H9 (cell line): ENCODE measurements around the gene RPL27. TPM values are rescaled to one million over a fixed set of nuclear protein-coding genes. Genes with fewer than 3 reads are reported as not detected.

Source experiments
- DNase-seq: peaks from one replicate; pipeline ENCODE4 v3.0.0-alpha.2; 2017
- H2AFZ ChIP-seq: one replicate; pipeline ENCODE4 v1.6.1; 2013; ENCODE audit warnings: mild to moderate bottlenecking, low read length, control low read depth, moderate library complexity
- H2AK5ac ChIP-seq: 2 replicates; pipeline ENCODE4 v1.6.1; 2013; ENCODE audit warnings: low read length, control low read depth, mixed read lengths; ENCODE audit not compliant: insufficient read length
- H2BK120ac ChIP-seq: one replicate; pipeline ENCODE4 v1.6.1; 2013; ENCODE audit warnings: low read depth, mild to moderate bottlenecking, low read length, control low read depth, inconsistent platforms; ENCODE audit not compliant: poor library complexity, severe bottlenecking
- H2BK12ac ChIP-seq: 2 replicates; pipeline ENCODE4 v1.6.1; 2013; ENCODE audit warnings: low read length, control low read depth, mixed read lengths, low read depth; ENCODE audit not compliant: insufficient read length
- H2BK15ac ChIP-seq: 2 replicates; pipeline ENCODE4 v1.6.1; 2013; ENCODE audit warnings: low read depth, low read length, control low read depth
- H2BK20ac ChIP-seq: one replicate; pipeline ENCODE4 v1.6.1; 2013; ENCODE audit warnings: low read depth, mild to moderate bottlenecking, low read length, control low read depth, inconsistent platforms; ENCODE audit not compliant: poor library complexity, severe bottlenecking
- H2BK5ac ChIP-seq: 2 replicates; pipeline ENCODE4 v1.6.1; 2013; ENCODE audit warnings: low read length, control low read depth, mixed read lengths; ENCODE audit not compliant: insufficient read length
- H3K14ac ChIP-seq: 2 replicates; pipeline ENCODE4 v1.6.1; 2013; ENCODE audit warnings: low read length, control low read depth; ENCODE audit not compliant: insufficient read depth
- H3K18ac ChIP-seq: 2 replicates; pipeline ENCODE4 v1.6.1; 2013; ENCODE audit warnings: low read depth, mild to moderate bottlenecking, mixed read lengths, low read length, control low read depth; ENCODE audit not compliant: insufficient read length
- H3K23ac ChIP-seq: 2 replicates; pipeline ENCODE4 v1.6.1; 2013; ENCODE audit warnings: low read length, control low read depth, mixed read lengths, low read depth; ENCODE audit not compliant: insufficient read length
- H3K23me2 ChIP-seq: 2 replicates; pipeline ENCODE4 v1.6.1; 2013; ENCODE audit warnings: low read depth, mild to moderate bottlenecking, mixed read lengths, low read length, control low read depth; ENCODE audit not compliant: insufficient read length, poor library complexity, severe bottlenecking
- H3K27ac ChIP-seq: 2 replicates; pipeline ENCODE4 v1.5.1; 2013; ENCODE audit warnings: low read length, control low read depth, mixed read lengths, low read depth; ENCODE audit not compliant: insufficient read length
- H3K27me3 ChIP-seq: 2 replicates; pipeline ENCODE4 v1.6.1; 2013; ENCODE audit warnings: low read length, control low read depth, inconsistent platforms; ENCODE audit not compliant: insufficient read depth
- H3K4ac ChIP-seq: 2 replicates; pipeline ENCODE4 v1.6.1; 2013; ENCODE audit warnings: low read depth, mild to moderate bottlenecking, control low read depth, inconsistent platforms, low read length, moderate library complexity
- H3K4me1 ChIP-seq: 2 replicates; pipeline ENCODE4 v1.6.1; 2013; ENCODE audit warnings: low read length, control low read depth, inconsistent platforms; ENCODE audit not compliant: insufficient read depth
- H3K4me2 ChIP-seq: 2 replicates; pipeline ENCODE4 v1.6.1; 2013; ENCODE audit warnings: low read length, control low read depth, mixed read lengths; ENCODE audit not compliant: insufficient read length, insufficient read depth
- H3K56ac ChIP-seq: 2 replicates; pipeline ENCODE4 v1.6.1; 2013; ENCODE audit warnings: low read depth, mild to moderate bottlenecking, mixed read lengths, low read length, control low read depth; ENCODE audit not compliant: insufficient read length
- H3K79me1 ChIP-seq: 2 replicates; pipeline ENCODE4 v1.6.1; 2013; ENCODE audit warnings: low read depth, mild to moderate bottlenecking, moderate library complexity, low read length, control low read depth, inconsistent platforms; ENCODE audit not compliant: insufficient read depth, poor library complexity, severe bottlenecking
- H3K79me2 ChIP-seq: 2 replicates; pipeline ENCODE4 v1.6.1; 2013; ENCODE audit warnings: low read length, control low read depth, inconsistent platforms; ENCODE audit not compliant: insufficient read depth
- H3K9ac ChIP-seq: 2 replicates; pipeline ENCODE4 v1.6.1; 2013; ENCODE audit warnings: low read length, control low read depth, mixed read lengths; ENCODE audit not compliant: insufficient read length; ENCODE audit errors: extremely low read depth
- H3K9me3 ChIP-seq: one replicate; pipeline ENCODE4 v1.6.1; 2013; ENCODE audit warnings: low read depth, low read length, inconsistent platforms; ENCODE audit not compliant: control insufficient read depth
- H3T11ph ChIP-seq: one replicate; pipeline ENCODE4 v1.6.1; 2013; ENCODE audit warnings: mild to moderate bottlenecking, low read length, control low read depth, inconsistent platforms
- H4K20me1 ChIP-seq: one replicate; pipeline ENCODE4 v1.6.1; 2013; ENCODE audit not compliant: control insufficient read depth, insufficient read length, insufficient read depth
- H4K5ac ChIP-seq: 2 replicates; pipeline ENCODE4 v1.6.1; 2013; ENCODE audit warnings: low read depth, mild to moderate bottlenecking, mixed read lengths, low read length, control low read depth; ENCODE audit not compliant: insufficient read length
- H4K8ac ChIP-seq: replicated peaks from 2 replicates; pipeline ENCODE4 v1.6.1; 2013; ENCODE audit warnings: low read length, control low read depth, mixed read lengths, low read depth; ENCODE audit not compliant: insufficient read length
- H4K91ac ChIP-seq: 2 replicates; pipeline ENCODE4 v1.6.1; 2013; ENCODE audit warnings: low read depth, mild to moderate bottlenecking, moderate library complexity, mixed read lengths, low read length, control low read depth; ENCODE audit not compliant: insufficient read length
- H3K27ac Mint-ChIP-seq, 3 experiments: 2 replicates in 2 of 3; 3 replicates in 1 of 3; pipeline ENCODE4 v1.8.0; 2020 to 2021; ENCODE audit warnings: mixed read lengths in 3 of 3, mild to moderate bottlenecking in 1 of 3, moderate library complexity in 1 of 3
- H3K27me3 Mint-ChIP-seq: 2 replicates; pipeline ENCODE4 v1.8.0; 2021; ENCODE audit warnings: low read depth, mild to moderate bottlenecking, moderate library complexity, mixed read lengths
- H3K36me3 Mint-ChIP-seq, 3 experiments: 2 replicates in 2 of 3; 3 replicates in 1 of 3; pipeline ENCODE4 v1.8.0; 2020 to 2021; ENCODE audit warnings: low read depth in 3 of 3, mixed read lengths in 3 of 3; ENCODE audit not compliant: insufficient read depth in 1 of 3
- H3K4me1 Mint-ChIP-seq, 2 experiments: 2 replicates each; pipeline ENCODE4 v1.8.0; 2020; ENCODE audit warnings: mixed read lengths in 2 of 2
- H3K4me3 Mint-ChIP-seq, 2 experiments: 2 replicates in 1 of 2; 3 replicates in 1 of 2; pipeline ENCODE4 v1.8.0; 2020 to 2021; ENCODE audit warnings: mild to moderate bottlenecking in 2 of 2, mixed read lengths in 2 of 2, moderate library complexity in 1 of 2
- H3K9me3 Mint-ChIP-seq, 2 experiments: 2 replicates in 1 of 2; 3 replicates in 1 of 2; pipeline ENCODE4 v1.8.0; 2020; ENCODE audit warnings: mild to moderate bottlenecking in 2 of 2, mixed read lengths in 2 of 2, moderate library complexity in 1 of 2
- WGBS: extraction: QIAGEN DNeasy Blood & Tissue Kit; methylation state at CpG from one replicate; pipeline ENCODE4 v1.1.7; 2013; ENCODE audit warnings: missing lambda C conversion rate, low lambda C conversion rate, mixed read lengths; ENCODE audit not compliant: insufficient read length; ENCODE audit errors: extremely low coverage; 5-methylcytosine and 5-hydroxymethylcytosine counted together
- total RNA-seq: library from RNA; stranded (reverse); gene quantifications from 2 replicates; pipeline ENCODE4 v1.2.1, GENCODE V29; 2021
- TF ChIP-seq, protein P1 (sequence below): fragments of 200-600 bp; sonication (generic); conservative IDR thresholded peaks from 3 replicates; pipeline ENCODE4 v1.8.0; 2021; ENCODE audit warnings: antibody characterized with exemption, mild to moderate bottlenecking

RPL27 gene
- total RNA-seq, 1 experiment from 2014 or later, result 1,514 TPM

DNA sequence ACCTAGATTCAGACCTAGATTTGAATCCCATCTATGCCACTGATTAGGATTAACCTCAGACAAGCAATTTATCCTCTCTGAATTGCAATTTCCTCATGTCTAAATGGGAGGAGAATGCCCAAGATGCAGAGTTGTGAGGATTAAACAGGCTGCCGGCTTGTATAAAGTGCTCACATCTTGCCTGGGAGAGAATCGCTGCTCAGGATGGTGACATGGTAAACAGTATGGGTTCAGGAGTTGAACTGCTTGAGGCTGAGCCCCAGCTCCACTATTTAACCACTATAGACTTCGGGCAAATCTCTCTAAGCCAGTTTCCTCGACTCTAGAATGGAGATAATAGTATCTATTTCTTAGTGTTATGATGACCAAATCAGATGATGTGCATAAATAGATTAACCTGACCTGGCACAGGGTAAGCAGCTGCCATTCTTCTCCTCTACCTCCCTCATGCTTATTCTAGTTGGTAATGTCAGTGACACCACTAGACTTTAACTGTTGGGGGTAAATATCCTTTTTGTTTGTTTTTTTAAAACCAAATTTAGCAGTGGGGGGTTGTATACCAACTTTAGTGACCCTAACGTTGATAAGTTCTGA is 732 bp upstream of the RPL27 start:
- Histone ChIP-seq H4K20me1 (no peaks in the 10 kb centered on the region), H4K5ac (no peak overlapping the region), H2BK5ac (no peak overlapping the region), H3K4ac (no peak overlapping the region), H2BK120ac (no peak overlapping the region), H3K9ac (peak overlapping the region; percentile 18), H2AFZ (no peak overlapping the region), H3K18ac (no peak overlapping the region), H2BK20ac (no peak overlapping the region), H3K4me2 (peak overlapping the region; percentile 53), H3T11ph (no peak overlapping the region), H3K14ac (no peak overlapping the region), H3K4me1 (no peaks in the 10 kb centered on the region), H4K8ac (no peak overlapping the region), H3K79me1 (peaks cover 6% of the 10 kb centered on the region), H3K23me2 (peaks cover 10% of the 10 kb centered on the region), H4K91ac (no peak overlapping the region), H3K56ac (no peak overlapping the region), H3K27me3 (no peaks in the 10 kb centered on the region), H3K9me3 (no peaks in the 10 kb centered on the region), H3K27ac (no peak overlapping the region), H2BK15ac (no peak overlapping the region), H3K79me2 (peaks cover 15% of the 10 kb centered on the region; the same call in 1 of the 2 replicates), H3K23ac (no peak overlapping the region), H2AK5ac (no peak overlapping the region), H2BK12ac (no peak overlapping the region)
- no CpG with 5 or more reads among the region's 5 CpGs for WGBS
- DNase-seq, result no peak
- TF ChIP-seq, protein P1, sequence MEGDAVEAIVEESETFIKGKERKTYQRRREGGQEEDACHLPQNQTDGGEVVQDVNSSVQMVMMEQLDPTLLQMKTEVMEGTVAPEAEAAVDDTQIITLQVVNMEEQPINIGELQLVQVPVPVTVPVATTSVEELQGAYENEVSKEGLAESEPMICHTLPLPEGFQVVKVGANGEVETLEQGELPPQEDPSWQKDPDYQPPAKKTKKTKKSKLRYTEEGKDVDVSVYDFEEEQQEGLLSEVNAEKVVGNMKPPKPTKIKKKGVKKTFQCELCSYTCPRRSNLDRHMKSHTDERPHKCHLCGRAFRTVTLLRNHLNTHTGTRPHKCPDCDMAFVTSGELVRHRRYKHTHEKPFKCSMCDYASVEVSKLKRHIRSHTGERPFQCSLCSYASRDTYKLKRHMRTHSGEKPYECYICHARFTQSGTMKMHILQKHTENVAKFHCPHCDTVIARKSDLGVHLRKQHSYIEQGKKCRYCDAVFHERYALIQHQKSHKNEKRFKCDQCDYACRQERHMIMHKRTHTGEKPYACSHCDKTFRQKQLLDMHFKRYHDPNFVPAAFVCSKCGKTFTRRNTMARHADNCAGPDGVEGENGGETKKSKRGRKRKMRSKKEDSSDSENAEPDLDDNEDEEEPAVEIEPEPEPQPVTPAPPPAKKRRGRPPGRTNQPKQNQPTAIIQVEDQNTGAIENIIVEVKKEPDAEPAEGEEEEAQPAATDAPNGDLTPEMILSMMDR, result no peak
- Mint-ChIP-seq H3K9me3 (no peaks in the 10 kb centered on the region; a peak in 1 of 5 replicates), H3K27ac (peak overlapping the region in 2 of 3 experiments; percentile 98 to 99; a peak in 4 of 7 replicates), H3K4me1 (peaks cover 20 to 25% of the 10 kb centered on the region in 2 experiments), H3K36me3 (peaks cover 32 to 58% (median 52%) of the 10 kb centered on the region in 3 experiments), H3K4me3 (peak overlapping the region; percentile 97 to 98), H3K27me3 (no peaks in the 10 kb centered on the region)
